ENCODE measurements around the gene CDKN1C.

CDKN1C gene

GRCh38 chr11:2847561-2847960 is 38.0 kb downstream of the CDKN1C start:
- no peak for DNase-seq (ENCODE audit: low read depth in 3 of 3)

GRCh38 chr11:2846470-2846869 is 39.1 kb downstream of the CDKN1C start:
- DNase-seq (ENCODE audit: low read depth in 3 of 3): no peak

- DNase-seq (ENCODE audit: low read depth in 3 of 3): no peak
These were observed 39.5 kb downstream of the CDKN1C start for GRCh38 chr11:2846056-2846455.

GRCh38 chr11:2844996-2845395 is 40.6 kb downstream of the CDKN1C start:
- DNase-seq (ENCODE audit: low read depth in 3 of 3): no peak

GRCh38 chr11:2844116-2844842 is 41.3 kb downstream of the CDKN1C start:
- DNase-seq (ENCODE audit: low read depth in 3 of 3): no peak

GRCh38 chr11:2843551-2843950 is 42.0 kb downstream of the CDKN1C start:
- no peak for DNase-seq (ENCODE audit: low read depth in 3 of 3)

- DNase-seq (ENCODE audit: low read depth in 3 of 3): no peak
These were observed 42.7 kb downstream of the CDKN1C start for GRCh38 chr11:2842876-2843275.

GRCh38 chr11:2841411-2842190 is 44.0 kb downstream of the CDKN1C start:
- DNase-seq (ENCODE audit: low read depth in 3 of 3): no peak

- DNase-seq (ENCODE audit: low read depth in 3 of 3): no peak
These were observed 46.1 kb downstream of the CDKN1C start for GRCh38 chr11:2839395-2839943.

GRCh38 chr11:2838676-2839294 is 46.8 kb downstream of the CDKN1C start:
- DNase-seq (ENCODE audit: low read depth in 3 of 3): no peak

GRCh38 chr11:2838091-2838490 is 47.5 kb downstream of the CDKN1C start:
- DNase-seq (ENCODE audit: low read depth in 3 of 3): no peak

GRCh38 chr11:2837651-2838050 is 47.9 kb downstream of the CDKN1C start:
- DNase-seq (ENCODE audit: low read depth in 3 of 3): no peak

- no peak for DNase-seq (ENCODE audit: low read depth in 3 of 3)
These were observed 48.4 kb downstream of the CDKN1C start for GRCh38 chr11:2837096-2837601.

GRCh38 chr11:2836315-2837095 is 49.1 kb downstream of the CDKN1C start:
- no peak for DNase-seq (ENCODE audit: low read depth in 3 of 3)

- no peak for DNase-seq (ENCODE audit: low read depth in 3 of 3)
These were observed 49.8 kb downstream of the CDKN1C start for GRCh38 chr11:2835751-2836150.

- no peak for DNase-seq (ENCODE audit: low read depth in 3 of 3)
These were observed 50.3 kb downstream of the CDKN1C start for GRCh38 chr11:2835296-2835695.

- DNase-seq (ENCODE audit: low read depth in 3 of 3): no peak
These were observed 50.9 kb downstream of the CDKN1C start for GRCh38 chr11:2834503-2835273.

GRCh38 chr11:2833716-2834502 is 51.7 kb downstream of the CDKN1C start:
- no peak for DNase-seq (ENCODE audit: low read depth in 3 of 3)

Measured in stimulated activated CD4-positive, alpha-beta T cell treated with anti-CD3 and anti-CD28 coated beads, TNF-alpha, amount 100 ng/mL, for 4 hours (primary cell).